ENCODE data around the gene PTPRG.

DNA sequence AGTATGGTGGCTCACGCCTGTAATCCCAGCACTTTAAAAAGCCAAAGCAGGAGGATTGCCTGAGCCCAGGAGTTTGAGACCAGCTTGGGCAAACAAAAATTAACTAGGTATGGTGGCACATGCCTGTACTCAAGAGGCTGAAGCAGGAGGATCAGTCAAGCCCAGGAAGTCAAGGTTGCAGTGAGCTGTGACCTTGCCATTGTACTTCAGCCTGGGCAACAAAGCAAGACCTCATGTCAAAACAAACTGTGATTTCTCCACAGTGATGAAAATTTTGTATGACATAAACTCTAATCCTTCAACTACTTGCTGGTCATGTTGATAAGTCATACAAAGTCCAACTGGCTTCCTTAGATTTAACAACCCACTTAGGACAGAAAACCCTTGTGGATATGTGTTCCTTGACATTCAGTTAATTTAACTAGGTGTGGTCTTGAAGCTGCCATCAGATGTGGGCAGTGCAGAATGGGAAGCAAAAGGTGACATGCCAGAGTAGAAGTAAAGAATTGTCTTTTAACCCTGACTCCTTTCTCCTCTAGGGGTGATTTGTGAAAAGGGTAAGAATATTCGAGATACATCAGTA is 263.3 kb downstream of the PTPRG start:
- TF ChIP-seq, protein P1, sequence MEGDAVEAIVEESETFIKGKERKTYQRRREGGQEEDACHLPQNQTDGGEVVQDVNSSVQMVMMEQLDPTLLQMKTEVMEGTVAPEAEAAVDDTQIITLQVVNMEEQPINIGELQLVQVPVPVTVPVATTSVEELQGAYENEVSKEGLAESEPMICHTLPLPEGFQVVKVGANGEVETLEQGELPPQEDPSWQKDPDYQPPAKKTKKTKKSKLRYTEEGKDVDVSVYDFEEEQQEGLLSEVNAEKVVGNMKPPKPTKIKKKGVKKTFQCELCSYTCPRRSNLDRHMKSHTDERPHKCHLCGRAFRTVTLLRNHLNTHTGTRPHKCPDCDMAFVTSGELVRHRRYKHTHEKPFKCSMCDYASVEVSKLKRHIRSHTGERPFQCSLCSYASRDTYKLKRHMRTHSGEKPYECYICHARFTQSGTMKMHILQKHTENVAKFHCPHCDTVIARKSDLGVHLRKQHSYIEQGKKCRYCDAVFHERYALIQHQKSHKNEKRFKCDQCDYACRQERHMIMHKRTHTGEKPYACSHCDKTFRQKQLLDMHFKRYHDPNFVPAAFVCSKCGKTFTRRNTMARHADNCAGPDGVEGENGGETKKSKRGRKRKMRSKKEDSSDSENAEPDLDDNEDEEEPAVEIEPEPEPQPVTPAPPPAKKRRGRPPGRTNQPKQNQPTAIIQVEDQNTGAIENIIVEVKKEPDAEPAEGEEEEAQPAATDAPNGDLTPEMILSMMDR (IDR thresholded peaks at IDR 0.05), result no peak
- no peak for TF ChIP-seq POLR2A (IDR thresholded peaks at IDR 0.05)
